Lower leg skin (tissue), 4 donors: Measurements from ENCODE around the gene SFXN1. TPM values are rescaled to one million over a fixed set of nuclear protein-coding genes. Genes with fewer than 3 reads are reported as not detected.

Experiments
- DNase-seq, 2 donors: peaks; one replicate each; pipeline ENCODE4 v3.0.0-alpha.2; 2019; ENCODE audit warnings: low spot score in 2 of 2
- H3K4me3 ChIP-seq: fragments of 200-600 bp; sonication (generic); 2 replicates; pipeline ENCODE4 v1.5.1; 2017; ENCODE audit warnings: mild to moderate bottlenecking, low read depth; ENCODE audit not compliant: poor library complexity, severe bottlenecking
- POLR2A ChIP-seq, 2 donors: fragments of 450-650 bp; IDR thresholded peaks; one replicate each; pipeline ENCODE4 v1.6.1; 2016 to 2017; ENCODE audit warnings: antibody characterized with exemption in 2 of 2, mild to moderate bottlenecking in 1 of 2, moderate library complexity in 1 of 2
- WGBS, 2 donors: methylation state at CpG; one replicate each; pipeline ENCODE4 v1.1.5; 2018; 5-methylcytosine and 5-hydroxymethylcytosine counted together
- intact Hi-C: fragments of 100-400 bp; cut with DNase I; formaldehyde crosslinking; loops from one replicate; pipeline ENCODE4 v1.15.0; 2023; ENCODE audit warnings: low total_unique reads
- total RNA-seq, 4 donors: library from RNA; depleted of rRNA; stranded (reverse); fragments of >200 nt; gene quantifications; one replicate each; pipeline ENCODE4 v1.1.0, GENCODE V29; 2016
- TF ChIP-seq, protein P1 (sequence below), 3 donors: fragments of 450-650 bp; IDR thresholded peaks; one replicate each; pipeline ENCODE4 v1.5.1; 2016; ENCODE audit warnings: antibody characterized with exemption in 3 of 3, mild to moderate bottlenecking in 3 of 3, moderate library complexity in 2 of 3

SFXN1 gene
- total RNA-seq, 4 donors from 2014 or later = 15.0 to 35.8 (median 16.6) TPM

DNA sequence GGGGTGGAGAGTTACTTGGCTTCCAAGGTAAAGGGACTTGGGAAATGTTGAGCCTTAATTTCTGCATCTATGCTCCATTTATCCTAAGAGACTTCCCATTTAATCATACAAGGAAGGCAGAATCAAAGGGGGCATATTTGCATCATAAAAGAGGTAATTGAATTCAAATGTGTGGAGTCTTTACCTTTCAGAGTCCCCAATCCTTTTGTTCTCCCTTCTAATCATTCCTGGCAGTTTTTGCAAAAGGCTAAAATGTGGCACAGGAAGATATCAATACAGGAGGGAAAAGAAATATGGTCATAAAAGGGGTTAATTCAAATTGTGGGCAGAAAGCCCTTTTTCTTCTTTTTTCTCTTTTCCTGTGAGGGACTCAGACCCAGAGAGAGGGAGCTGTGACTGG is 69.5 kb downstream of the SFXN1 start:
- no peak for DNase-seq
- no peak overlapping the region for H3K4me3 ChIP-seq
- TF ChIP-seq, protein P1, sequence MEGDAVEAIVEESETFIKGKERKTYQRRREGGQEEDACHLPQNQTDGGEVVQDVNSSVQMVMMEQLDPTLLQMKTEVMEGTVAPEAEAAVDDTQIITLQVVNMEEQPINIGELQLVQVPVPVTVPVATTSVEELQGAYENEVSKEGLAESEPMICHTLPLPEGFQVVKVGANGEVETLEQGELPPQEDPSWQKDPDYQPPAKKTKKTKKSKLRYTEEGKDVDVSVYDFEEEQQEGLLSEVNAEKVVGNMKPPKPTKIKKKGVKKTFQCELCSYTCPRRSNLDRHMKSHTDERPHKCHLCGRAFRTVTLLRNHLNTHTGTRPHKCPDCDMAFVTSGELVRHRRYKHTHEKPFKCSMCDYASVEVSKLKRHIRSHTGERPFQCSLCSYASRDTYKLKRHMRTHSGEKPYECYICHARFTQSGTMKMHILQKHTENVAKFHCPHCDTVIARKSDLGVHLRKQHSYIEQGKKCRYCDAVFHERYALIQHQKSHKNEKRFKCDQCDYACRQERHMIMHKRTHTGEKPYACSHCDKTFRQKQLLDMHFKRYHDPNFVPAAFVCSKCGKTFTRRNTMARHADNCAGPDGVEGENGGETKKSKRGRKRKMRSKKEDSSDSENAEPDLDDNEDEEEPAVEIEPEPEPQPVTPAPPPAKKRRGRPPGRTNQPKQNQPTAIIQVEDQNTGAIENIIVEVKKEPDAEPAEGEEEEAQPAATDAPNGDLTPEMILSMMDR (IDR thresholded peaks at IDR 0.05) = no peak
- no peak for TF ChIP-seq POLR2A (IDR thresholded peaks at IDR 0.05)
- intact Hi-C loops = no loop called here

DNA sequence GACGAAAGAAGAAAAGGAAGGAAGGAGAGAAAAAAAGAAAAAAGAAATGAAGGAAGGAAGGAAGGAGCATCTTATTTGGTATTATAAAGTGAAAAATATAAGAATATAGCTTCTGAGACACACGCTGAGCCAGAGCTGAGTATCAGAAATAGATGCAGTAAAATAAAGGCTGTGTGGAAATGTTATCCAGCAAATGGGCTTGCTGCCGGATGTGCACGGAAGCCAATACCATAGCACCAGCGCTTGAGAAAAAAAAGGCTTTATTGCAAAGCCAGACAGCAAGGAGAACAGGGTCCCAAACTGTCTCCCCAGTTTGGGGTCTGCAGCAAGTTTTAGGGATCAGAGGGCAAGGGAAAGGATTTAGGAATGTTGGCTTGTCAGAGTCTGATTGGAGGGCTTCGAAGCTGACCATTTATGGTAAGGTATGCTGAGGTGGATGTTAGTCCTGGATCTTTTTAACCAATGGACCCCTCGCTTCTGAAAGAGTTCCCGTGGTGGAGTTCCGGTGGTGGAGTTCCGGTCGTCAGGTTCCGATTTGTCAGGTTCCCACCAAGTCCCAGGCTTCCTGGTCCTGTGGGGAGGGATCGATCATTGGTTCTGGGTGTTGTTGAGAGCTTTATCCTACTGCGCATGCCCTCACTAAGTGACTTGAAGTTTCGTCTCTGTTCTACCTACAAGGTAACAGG is 70.4 kb downstream of the SFXN1 start:
- no peak overlapping the region for H3K4me3 ChIP-seq
- 56 to 65% methylated on average over 15 of the region's 15 CpGs for WGBS, 2 donors
- no peak for DNase-seq
- TF ChIP-seq POLR2A (IDR thresholded peaks at IDR 0.05) = no peak
- TF ChIP-seq, protein P1 (IDR thresholded peaks at IDR 0.05) = no peak
- intact Hi-C loops = no loop called here

DNA sequence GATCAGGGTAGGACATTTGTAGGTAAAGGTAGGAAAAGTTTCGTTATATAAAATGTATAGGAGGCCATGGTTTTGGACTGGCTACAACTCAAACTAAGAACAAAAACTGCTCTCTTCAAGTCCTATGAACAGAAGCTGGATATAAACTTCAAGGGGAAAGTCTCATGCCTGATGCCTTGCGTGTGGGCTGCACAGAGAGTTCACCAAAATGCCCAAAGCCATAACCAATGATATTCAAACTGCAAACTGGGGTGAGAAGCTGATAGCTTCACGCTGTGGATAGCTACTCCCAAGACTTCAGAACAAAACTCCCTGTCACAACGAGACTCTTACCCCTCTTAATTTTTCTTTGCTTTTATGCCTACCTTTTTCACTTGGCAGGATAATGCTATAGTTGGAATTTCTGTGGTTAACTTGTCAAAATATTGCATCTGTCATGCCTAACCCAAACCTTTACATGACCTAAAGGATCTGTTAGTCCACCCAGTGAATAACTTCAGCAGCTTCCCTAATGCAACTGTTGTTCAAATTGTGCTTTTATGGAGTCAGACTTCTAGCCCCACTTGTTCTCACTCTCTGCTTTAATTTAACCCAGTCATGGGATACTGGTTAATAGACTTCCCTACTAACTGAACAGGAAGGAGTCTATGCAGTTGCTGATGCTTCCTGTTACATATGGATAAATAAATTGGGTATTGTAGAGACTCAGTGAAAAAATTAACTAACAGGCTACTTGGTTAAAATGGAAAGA is 71.9 kb downstream of the SFXN1 start:
- intact Hi-C loops = no loop called here
- TF ChIP-seq, protein P1 (IDR thresholded peaks at IDR 0.05) = no peak
- no peak for TF ChIP-seq POLR2A (IDR thresholded peaks at IDR 0.05)
- DNase-seq = no peak
- H3K4me3 ChIP-seq = no peak overlapping the region
- 68 to 71% methylated on average over 4 of the region's 4 CpGs for WGBS, 2 donors

DNA sequence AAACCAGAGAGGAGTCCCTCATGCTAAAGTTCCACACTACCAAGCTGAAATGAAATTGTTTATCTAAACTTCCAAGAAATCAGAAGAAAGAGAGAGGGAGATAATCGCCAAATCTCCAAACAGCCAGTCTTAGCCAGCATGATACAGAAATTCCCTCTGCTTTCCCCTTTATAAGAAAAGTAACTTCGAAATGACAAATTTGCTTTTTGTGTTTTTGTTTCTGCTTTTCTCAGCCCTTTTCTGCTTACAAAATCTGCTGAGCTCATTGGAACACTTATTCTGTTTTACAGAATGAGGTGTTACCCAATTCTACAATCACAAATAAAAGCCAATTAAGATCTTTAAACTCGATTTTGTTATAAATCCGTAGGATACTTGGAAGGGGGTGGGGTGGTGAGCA is 72.9 kb downstream of the SFXN1 start:
- 68 to 70% methylated on average over 4 of the region's 4 CpGs for WGBS, 2 donors
- intact Hi-C loops = no loop called here
- TF ChIP-seq, protein P1 (IDR thresholded peaks at IDR 0.05) = no peak
- no peak for TF ChIP-seq POLR2A (IDR thresholded peaks at IDR 0.05)
- H3K4me3 ChIP-seq = no peak overlapping the region
- no peak for DNase-seq

DNA sequence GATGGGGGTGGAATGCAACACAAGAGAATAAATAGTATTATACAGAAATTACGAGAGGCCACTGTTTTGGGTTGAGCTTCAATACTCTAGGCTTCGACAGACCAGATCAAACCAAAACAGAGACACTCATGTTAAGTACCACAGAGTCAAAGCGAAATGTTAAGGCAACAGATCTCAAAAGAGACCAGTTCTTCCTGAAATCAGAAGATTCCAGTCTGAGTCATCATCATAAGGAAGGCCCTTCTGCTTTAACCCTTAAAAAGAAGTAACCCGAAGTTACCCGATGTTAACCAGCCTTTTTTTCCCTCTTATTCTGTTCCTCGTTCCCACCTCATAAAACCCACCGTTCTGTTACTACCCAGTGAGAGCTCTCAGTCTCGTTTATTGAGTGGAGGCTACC is 75.9 kb downstream of the SFXN1 start:
- H3K4me3 ChIP-seq = no peak overlapping the region
- intact Hi-C loops = no loop called here
- TF ChIP-seq, protein P1 (IDR thresholded peaks at IDR 0.05) = no peak
- TF ChIP-seq POLR2A (IDR thresholded peaks at IDR 0.05) = no peak
- DNase-seq = no peak
- 76 to 82% methylated on average over 8 of the region's 8 CpGs for WGBS, 2 donors
